Naive thymus-derived CD4-positive, alpha-beta T cell (primary cell): Measurements from ENCODE around the gene IGFBP6. TPM values are rescaled to one million over a fixed set of nuclear protein-coding genes. Genes with fewer than 3 reads are reported as not detected.

Experiments
- ATAC-seq: fragments of 150-1000 bp; cut with Tn5 transposase; 2 replicates; pipeline ENCODE4 v1.10.0; 2021; ENCODE audit warnings: mild to moderate bottlenecking, moderate library complexity
- CTCF ChIA-PET: fragments of 350-600 bp; sonication (Branson Sonifier 250); formaldehyde crosslinking; loops from one replicate; lab custom pipeline; 2021; ENCODE audit warnings: antibody characterized with exemption; lab: Charles Lee
- POLR2A ChIA-PET: fragments of 350-600 bp; sonication (Branson Sonifier 250); formaldehyde crosslinking; loops from one replicate; lab custom pipeline; 2021; ENCODE audit warnings: antibody characterized with exemption, inconsistent platforms; lab: Charles Lee
- DNase-seq, 9 donors: peaks; one replicate each; pipeline versions ENCODE4 v3.0.0 to v3.0.0-alpha.2; 2020 to 2022; ENCODE audit warnings: mixed read lengths in 1 of 9
- H3K27ac ChIP-seq: one replicate; pipeline ENCODE4 v1.7.0; 2013; ENCODE audit warnings: mild to moderate bottlenecking, low read depth, low read length, moderate library complexity
- H3K27me3 ChIP-seq, 2 donors: one replicate each; pipeline ENCODE4 v1.7.0; 2013; ENCODE audit warnings: low read length in 2 of 2, mild to moderate bottlenecking in 2 of 2, moderate library complexity in 2 of 2; ENCODE audit not compliant: control insufficient read depth in 2 of 2, insufficient read depth in 2 of 2
- H3K36me3 ChIP-seq, 3 experiments: 1 replicate in 2 of 3; 2 replicates in 1 of 3; pipeline ENCODE4 v1.7.0; 2013; ENCODE audit warnings: low read length in 3 of 3, mild to moderate bottlenecking in 3 of 3, moderate library complexity in 1 of 3; ENCODE audit not compliant: insufficient read depth in 3 of 3, control insufficient read depth in 2 of 3
- H3K4me1 ChIP-seq, 2 donors: one replicate each; pipeline ENCODE4 v1.7.0; 2013; ENCODE audit warnings: low read length in 2 of 2, mild to moderate bottlenecking in 2 of 2, moderate library complexity in 1 of 2; ENCODE audit not compliant: control insufficient read depth in 2 of 2, insufficient read depth in 2 of 2
- H3K4me3 ChIP-seq: 2 replicates; pipeline ENCODE4 v1.7.0; 2013; ENCODE audit warnings: mild to moderate bottlenecking, low read length
- H3K9me3 ChIP-seq, 3 experiments: 1 replicate in 2 of 3; 2 replicates in 1 of 3; pipeline ENCODE4 v1.7.0; 2013; ENCODE audit warnings: low read length in 3 of 3; ENCODE audit not compliant: control insufficient read depth in 2 of 3
- H3K27ac Mint-ChIP-seq, 9 donors: one replicate each; pipeline ENCODE4 v1.8.0; 2020 to 2022; ENCODE audit warnings: mixed read lengths in 9 of 9, mild to moderate bottlenecking in 8 of 9, moderate library complexity in 5 of 9, inconsistent platforms in 2 of 9
- H3K27me3 Mint-ChIP-seq, 5 donors: one replicate each; pipeline ENCODE4 v1.8.0; 2021 to 2022; ENCODE audit warnings: mixed read lengths in 5 of 5, mild to moderate bottlenecking in 1 of 5
- H3K36me3 Mint-ChIP-seq, 5 donors: one replicate each; pipeline ENCODE4 v1.8.0; 2020 to 2022; ENCODE audit warnings: mixed read lengths in 5 of 5, mild to moderate bottlenecking in 3 of 5, inconsistent platforms in 1 of 5
- H3K4me1 Mint-ChIP-seq, 7 donors: one replicate each; pipeline ENCODE4 v1.8.0; 2020 to 2022; ENCODE audit warnings: mixed read lengths in 7 of 7, mild to moderate bottlenecking in 3 of 7, inconsistent platforms in 1 of 7
- H3K4me3 Mint-ChIP-seq, 10 donors: one replicate each; pipeline ENCODE4 v1.8.0; 2020 to 2022; ENCODE audit warnings: mild to moderate bottlenecking in 10 of 10, mixed read lengths in 10 of 10, moderate library complexity in 6 of 10, inconsistent platforms in 2 of 10
- H3K9me3 Mint-ChIP-seq, 11 donors: one replicate each; pipeline ENCODE4 v1.8.0; 2020 to 2022; ENCODE audit warnings: mixed read lengths in 11 of 11, mild to moderate bottlenecking in 4 of 11, inconsistent platforms in 1 of 11, moderate library complexity in 1 of 11
- intact Hi-C, 2 donors: fragments of 100-400 bp; cut with micrococcal nuclease; formaldehyde crosslinking; loops; one replicate each; pipeline ENCODE4 v1.15.1; 2023
- polyA plus RNA-seq, 2 donors: library from polyadenylated mRNA; unstranded; fragments of 300-500 nt; fragmentation: Illumina TruSeq; gene quantifications; one replicate each; pipeline ENCODE4 v1.2.3, GENCODE V29; 2021
- total RNA-seq, 6 experiments: library from RNA in 5 of 6; stranded (reverse) in 5 of 6; gene quantifications; 1 replicate in 5 of 6; 2 replicates in 1 of 6; pipeline ENCODE4 v1.2.3 and lab custom pipeline; 2021 to 2026

Gene IGFBP6
- total and polyA plus RNA-seq, 7 experiments from 2014 or later = 0.34 to 0.81 (median 0.54) TPM; not detected in 2

DNA sequence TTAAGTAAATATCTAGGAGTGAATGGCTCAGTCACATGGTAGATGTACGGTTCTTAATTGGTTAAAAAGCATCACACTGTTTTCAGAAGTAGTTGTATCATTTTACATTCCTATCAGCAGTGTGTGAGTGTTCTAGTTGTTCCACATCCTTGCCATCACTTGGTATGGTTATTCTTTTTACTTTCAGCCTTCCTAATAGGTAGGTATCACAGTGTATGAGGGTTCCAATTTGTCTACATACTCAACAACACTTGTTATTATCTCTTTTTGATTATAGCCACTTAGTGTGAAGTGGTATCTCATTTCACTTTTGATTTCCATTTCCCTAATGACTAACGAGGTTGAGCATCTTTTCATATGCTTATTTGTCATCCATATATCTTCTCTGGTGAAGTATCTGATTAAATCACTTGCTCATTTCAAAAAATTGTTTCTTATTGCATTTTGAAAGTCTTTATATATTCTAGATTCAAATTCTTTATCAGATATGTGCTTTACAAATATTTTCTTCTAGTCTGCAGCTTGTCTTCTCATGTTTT, 14.8 kb upstream of the IGFBP6 start:
- POLR2A ChIA-PET = interaction anchor here (0.9 kb wide), 1 partner anchor 15 kb away, joined by 3 read pairs; no protein-coding TSS in a partner anchor
- H3K27ac ChIP-seq = no peak overlapping the region
- H3K4me3 ChIP-seq = no peak overlapping the region
- H3K9me3 ChIP-seq = no peaks in the 10 kb centered on the region
- no peak for ATAC-seq
- CTCF ChIA-PET = interaction anchor here (2.0 kb wide), 1 partner anchor 15 kb away, joined by 5 read pairs; no protein-coding TSS in a partner anchor
- Mint-ChIP-seq H3K27ac (no peak overlapping the region), H3K36me3 (no peaks in the 10 kb centered on the region), H3K9me3 (no peaks in the 10 kb centered on the region), H3K4me3 (no peak overlapping the region), H3K27me3 (peaks cover 0 to 16% (median 0%) of the 10 kb centered on the region in 5 donors), H3K4me1 (peaks cover 11 to 29% (median 22%) of the 10 kb centered on the region in 7 donors)
- no peaks in the 10 kb centered on the region for H3K27me3 ChIP-seq
- intact Hi-C loops = no loop called here
- peaks cover 6 to 8% of the 10 kb centered on the region in 2 donors for H3K4me1 ChIP-seq
- no peak for DNase-seq
- H3K36me3 ChIP-seq = peaks cover 0 to 3% (median 0%) of the 10 kb centered on the region in 3 experiments

DNA sequence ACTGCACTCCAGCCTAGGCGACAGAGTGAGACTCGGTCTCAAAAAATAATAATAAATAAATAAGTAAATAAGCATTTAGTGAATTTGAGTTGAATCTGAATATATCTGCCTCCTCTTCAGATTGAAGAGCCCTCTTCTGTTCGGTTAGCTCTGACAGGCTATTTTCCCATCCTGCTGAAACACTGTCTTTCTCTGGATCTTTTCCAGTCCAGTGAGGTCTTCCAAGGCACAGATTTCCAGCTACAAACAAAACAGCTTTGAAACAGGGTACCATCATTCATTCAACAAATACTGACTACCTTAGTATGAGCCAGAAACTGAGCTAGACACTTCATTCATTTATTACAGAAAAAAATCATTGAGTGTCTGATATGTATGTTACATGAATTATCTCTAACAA, 11.1 kb upstream of the IGFBP6 start:
- Mint-ChIP-seq H3K27ac (no peak overlapping the region), H3K27me3 (peaks cover 0 to 36% (median 0%) of the 10 kb centered on the region in 5 donors), H3K4me1 (peaks cover 0 to 5% (median 0%) of the 10 kb centered on the region in 7 donors), H3K4me3 (no peak overlapping the region), H3K9me3 (no peaks in the 10 kb centered on the region), H3K36me3 (no peaks in the 10 kb centered on the region)
- no peaks in the 10 kb centered on the region for H3K9me3 ChIP-seq
- POLR2A ChIA-PET = interaction anchor here (0.6 to 1.5 kb wide), 2 partner anchors 11 to 195 kb away, joined by 3 read pairs; no protein-coding TSS in a partner anchor
- CTCF ChIA-PET = interaction anchor here (0.8 to 2.0 kb wide), 2 partner anchors 11 to 19 kb away, joined by 3 to 5 read pairs; partner anchors contain the start of gene IGFBP6
- no peaks in the 10 kb centered on the region for H3K36me3 ChIP-seq
- H3K27ac ChIP-seq = no peak overlapping the region
- intact Hi-C loops = no loop called here
- no peak for DNase-seq
- H3K4me1 ChIP-seq = no peaks in the 10 kb centered on the region
- no peak for ATAC-seq
- no peak overlapping the region for H3K4me3 ChIP-seq
- no peaks in the 10 kb centered on the region for H3K27me3 ChIP-seq

GRCh38 chr12:53090105-53090504, 7.4 kb upstream of the IGFBP6 start:
- POLR2A ChIA-PET = interaction anchor here (0.7 to 1.4 kb wide), 2 partner anchors 11 to 101 kb away, joined by 3 to 6 read pairs; partner anchors contain the start of gene SPRYD3
- intact Hi-C loops = no loop called here
- no peaks in the 10 kb centered on the region for H3K9me3 ChIP-seq

GRCh38 chr12:53090554-53090953, 6.9 kb upstream of the IGFBP6 start:
- Histone ChIP-seq H3K27me3 (no peaks in the 10 kb centered on the region), H3K36me3 (no peaks in the 10 kb centered on the region)
- POLR2A ChIA-PET = interaction anchor here (0.7 to 1.4 kb wide), 3 partner anchors 9 to 101 kb away, joined by 3 to 6 read pairs (median 3); partner anchors contain the start of gene SPRYD3

More at GRCh38 chr12:53090105-53090504, 7.4 kb upstream of the IGFBP6 start:
- Mint-ChIP-seq H3K27me3 (peaks cover 0 to 50% (median 5%) of the 10 kb centered on the region in 5 donors), H3K27ac (peak overlapping the region in 1 of 9 donors; percentile 55), H3K36me3 (no peaks in the 10 kb centered on the region), H3K4me3 (no peak overlapping the region), H3K9me3 (no peaks in the 10 kb centered on the region), H3K4me1 (peaks cover 0 to 5% (median 0%) of the 10 kb centered on the region in 7 donors)
- Histone ChIP-seq H3K27ac (no peak overlapping the region), H3K27me3 (no peaks in the 10 kb centered on the region), H3K4me1 (no peaks in the 10 kb centered on the region), H3K4me3 (no peak overlapping the region), H3K36me3 (no peaks in the 10 kb centered on the region)
- ATAC-seq (no peak), DNase-seq (no peak)
- CTCF ChIA-PET = interaction anchor here (1.0 to 1.4 kb wide), 2 partner anchors 12 to 13 kb away, joined by 3 read pairs; partner anchors contain the start of gene SOAT2

GRCh38 chr12:53091756-53092155, 5.7 kb upstream of the IGFBP6 start:
- Histone ChIP-seq H3K27me3 (no peaks in the 10 kb centered on the region), H3K4me1 (no peaks in the 10 kb centered on the region), H3K9me3 (no peaks in the 10 kb centered on the region), H3K36me3 (no peaks in the 10 kb centered on the region), H3K27ac (no peak overlapping the region), H3K4me3 (no peak overlapping the region)
- ATAC-seq (no peak), DNase-seq (no peak)
- Mint-ChIP-seq H3K36me3 (no peaks in the 10 kb centered on the region), H3K27me3 (peaks cover 0 to 55% (median 4%) of the 10 kb centered on the region in 5 donors), H3K4me3 (no peak overlapping the region), H3K4me1 (peaks cover 0 to 12% (median under 1%) of the 10 kb centered on the region in 7 donors), H3K9me3 (no peaks in the 10 kb centered on the region), H3K27ac (no peak overlapping the region)
- ChIA-PET CTCF (interaction anchor here (1.0 kb wide), 1 partner anchor 26 kb away, joined by 3 read pairs; no protein-coding TSS in a partner anchor), POLR2A (interaction anchor here (1.0 to 2.0 kb wide), 2 partner anchors 12 to 16 kb away, joined by 3 to 8 read pairs; partner anchors contain the start of gene SPRYD3)
- intact Hi-C loops = no loop called here

More at GRCh38 chr12:53090554-53090953, 6.9 kb upstream of the IGFBP6 start:
- no peaks in the 10 kb centered on the region for H3K9me3 ChIP-seq
- Mint-ChIP-seq H3K27ac (no peak overlapping the region), H3K9me3 (no peaks in the 10 kb centered on the region), H3K4me3 (no peak overlapping the region), H3K4me1 (peaks cover 0 to 5% (median 0%) of the 10 kb centered on the region in 7 donors), H3K36me3 (no peaks in the 10 kb centered on the region), H3K27me3 (peaks cover 0 to 50% (median 5%) of the 10 kb centered on the region in 5 donors)
- H3K4me3 ChIP-seq = no peak overlapping the region
- ATAC-seq (no peak), DNase-seq (no peak)
- no peaks in the 10 kb centered on the region for H3K4me1 ChIP-seq
- intact Hi-C loops = no loop called here
- no peak overlapping the region for H3K27ac ChIP-seq
- CTCF ChIA-PET = interaction anchor here (0.5 to 1.4 kb wide), 3 partner anchors 12 to 25 kb away, joined by 3 read pairs; partner anchors contain the start of gene SOAT2

DNA sequence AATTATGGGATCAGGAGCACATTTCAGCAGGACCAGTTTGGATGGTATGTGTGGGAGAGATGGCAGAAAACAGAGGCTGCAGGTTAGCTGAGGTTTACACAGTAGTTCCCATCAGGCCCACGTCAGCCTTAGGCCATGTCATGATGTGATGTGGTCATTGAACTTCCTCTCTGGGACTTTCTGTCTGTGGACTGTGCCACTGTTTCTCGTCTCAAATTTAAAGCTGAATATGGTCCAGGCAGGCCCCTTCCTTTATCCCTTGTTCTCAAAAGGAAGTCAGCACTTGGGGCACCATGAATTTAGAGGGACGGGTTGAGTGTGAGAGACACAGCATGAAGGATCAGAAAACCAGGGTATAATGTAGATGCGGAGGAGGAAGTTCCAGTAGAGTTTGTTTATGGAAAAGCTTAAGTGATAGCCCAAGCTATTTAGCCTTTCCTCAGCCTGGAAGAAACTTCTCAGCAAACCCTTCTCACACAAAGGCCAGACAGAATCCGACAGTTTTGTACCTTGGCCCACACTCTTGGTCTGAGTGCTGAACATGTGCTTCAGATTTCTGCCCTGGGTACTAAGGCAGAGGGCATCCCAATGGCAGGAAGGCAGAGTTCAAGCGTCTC, 3.6 kb upstream of the IGFBP6 start:
- Histone ChIP-seq H3K36me3 (no peaks in the 10 kb centered on the region), H3K9me3 (no peaks in the 10 kb centered on the region), H3K4me1 (peaks cover 13 to 16% of the 10 kb centered on the region in 2 donors), H3K4me3 (no peak overlapping the region), H3K27ac (no peak overlapping the region), H3K27me3 (no peaks in the 10 kb centered on the region)
- no peak overlapping the region for H3K4me3 Mint-ChIP-seq
- H3K27me3 Mint-ChIP-seq = peaks cover 0 to 54% (median 0%) of the 10 kb centered on the region in 5 donors
- no peaks in the 10 kb centered on the region for H3K36me3 Mint-ChIP-seq
- DNase-seq (no peak), ATAC-seq (peak; percentile 75)
- H3K9me3 Mint-ChIP-seq = no peaks in the 10 kb centered on the region
- no peak overlapping the region for H3K27ac Mint-ChIP-seq
- ChIA-PET POLR2A (interaction anchor here (2.0 kb wide), 1 partner anchor 14 kb away, joined by 8 read pairs; the partner anchor contains the start of gene SPRYD3), CTCF (interaction anchor here (1.5 to 3.0 kb wide), 3 partner anchors 9 to 27 kb away, joined by 3 to 9 read pairs (median 6); partner anchors contain the start of gene SOAT2)
- peaks cover 16 to 27% (median 18%) of the 10 kb centered on the region in 7 donors for H3K4me1 Mint-ChIP-seq
- intact Hi-C loops = no loop called here
